ENCODE data around the gene SMG6.

SMG6 gene

GRCh38 chr17:2061441-2061958 is 242.1 kb downstream of the SMG6 start:
- Histone ChIP-seq H3K4me2 (ENCODE audit: low read length) (no peak overlapping the region), H3K79me2 (ENCODE audit: insufficient read depth, low read length) (no peaks in the 10 kb centered on the region), H3K27me3 (ENCODE audit: insufficient read depth, low read length) (no peaks in the 10 kb centered on the region), H3K4me1 (ENCODE audit: insufficient read depth, low read length, severe bottlenecking) (peaks cover 36% of the 10 kb centered on the region), H2AFZ (ENCODE audit: low read length) (no peak overlapping the region), H3K9me3 (ENCODE audit: low read length) (no peaks in the 10 kb centered on the region), H3K9ac (ENCODE audit: low read length) (no peak overlapping the region), H3K27ac (ENCODE audit: low read depth, low read length, poor library complexity, severe bottlenecking) (no peak overlapping the region), H4K20me1 (ENCODE audit: insufficient read depth, low read length) (no peaks in the 10 kb centered on the region), H3K36me3 (ENCODE audit: insufficient read depth, low read length) (peaks cover 21% of the 10 kb centered on the region; the same call in 1 of the 2 replicates), H3F3A (ENCODE audit: insufficient read depth, low read length) (no peaks in the 10 kb centered on the region), H3K9me2 (ENCODE audit: low read depth, low read length) (no peaks in the 10 kb centered on the region), H3K4me3 (ENCODE audit: low read depth, low read length, poor library complexity, severe bottlenecking) (no peak overlapping the region)
- TF ChIP-seq CTCF (IDR thresholded peaks at IDR 0.05; ENCODE audit: low read length) (no peak), EZH2 (IDR thresholded peaks at IDR 0.05; ENCODE audit: borderline replicate concordance, low read length) (no peak)

GRCh38 chr17:2060681-2061440 is 242.7 kb downstream of the SMG6 start:
- Histone ChIP-seq H3K79me2 (ENCODE audit: insufficient read depth, low read length) (no peaks in the 10 kb centered on the region), H3K4me2 (ENCODE audit: low read length) (no peak overlapping the region), H3K9me3 (ENCODE audit: low read length) (no peaks in the 10 kb centered on the region), H3K9ac (ENCODE audit: low read length) (no peak overlapping the region), H3K27me3 (ENCODE audit: insufficient read depth, low read length) (no peaks in the 10 kb centered on the region), H3K27ac (ENCODE audit: low read depth, low read length, poor library complexity, severe bottlenecking) (no peak overlapping the region), H3K9me2 (ENCODE audit: low read depth, low read length) (no peaks in the 10 kb centered on the region), H4K20me1 (ENCODE audit: insufficient read depth, low read length) (no peaks in the 10 kb centered on the region), H3K36me3 (ENCODE audit: insufficient read depth, low read length) (peaks cover 21% of the 10 kb centered on the region; the same call in 1 of the 2 replicates), H2AFZ (ENCODE audit: low read length) (no peak overlapping the region), H3K4me1 (ENCODE audit: insufficient read depth, low read length, severe bottlenecking) (peaks cover 41% of the 10 kb centered on the region), H3F3A (ENCODE audit: insufficient read depth, low read length) (no peaks in the 10 kb centered on the region), H3K4me3 (ENCODE audit: low read depth, low read length, poor library complexity, severe bottlenecking) (no peak overlapping the region)
- TF ChIP-seq EZH2 (IDR thresholded peaks at IDR 0.05; ENCODE audit: borderline replicate concordance, low read length) (no peak), CTCF (IDR thresholded peaks at IDR 0.05; ENCODE audit: low read length) (no peak)

- Histone ChIP-seq H3K27me3 (ENCODE audit: insufficient read depth, low read length) (no peaks in the 10 kb centered on the region), H3K9me3 (ENCODE audit: low read length) (no peaks in the 10 kb centered on the region), H3K9ac (ENCODE audit: low read length) (no peak overlapping the region), H3K4me3 (ENCODE audit: low read depth, low read length, poor library complexity, severe bottlenecking) (no peak overlapping the region), H3K79me2 (ENCODE audit: insufficient read depth, low read length) (no peaks in the 10 kb centered on the region), H3K4me2 (ENCODE audit: low read length) (no peak overlapping the region), H3K36me3 (ENCODE audit: insufficient read depth, low read length) (peaks cover 21% of the 10 kb centered on the region; the same call in 1 of the 2 replicates), H2AFZ (ENCODE audit: low read length) (no peak overlapping the region), H3K9me2 (ENCODE audit: low read depth, low read length) (no peaks in the 10 kb centered on the region), H3F3A (ENCODE audit: insufficient read depth, low read length) (no peaks in the 10 kb centered on the region), H3K27ac (ENCODE audit: low read depth, low read length, poor library complexity, severe bottlenecking) (no peak overlapping the region), H3K4me1 (ENCODE audit: insufficient read depth, low read length, severe bottlenecking) (peaks cover 45% of the 10 kb centered on the region), H4K20me1 (ENCODE audit: insufficient read depth, low read length) (no peaks in the 10 kb centered on the region)
- TF ChIP-seq CTCF (IDR thresholded peaks at IDR 0.05; ENCODE audit: low read length) (no peak), EZH2 (IDR thresholded peaks at IDR 0.05; ENCODE audit: borderline replicate concordance, low read length) (no peak)
These were observed 243.3 kb downstream of the SMG6 start for GRCh38 chr17:2060385-2060658.

All from OCI-LY1 (cell line).